WERI-Rb-1 (cell line): ENCODE data around the gene MAN2A2.

Experiments used
- DNase-seq: peaks from one replicate; pipeline ENCODE4 v3.0.0-alpha.2; 2020
- H3K27ac ChIP-seq: fragments of 250-450 bp; sonication (Bioruptor Pico); 2 replicates; pipeline ENCODE4 v1.5.1; 2020; ENCODE audit warnings: mild to moderate bottlenecking, moderate library complexity
- H3K27me3 ChIP-seq: fragments of 250-450 bp; sonication (Bioruptor Pico); 2 replicates; pipeline ENCODE4 v1.5.1; 2021; ENCODE audit warnings: mild to moderate bottlenecking, low read depth, moderate library complexity; ENCODE audit not compliant: insufficient read depth, severe bottlenecking
- H3K36me3 ChIP-seq: fragments of 250-450 bp; sonication (Bioruptor Pico); 2 replicates; pipeline ENCODE4 v1.5.1; 2020; ENCODE audit warnings: mild to moderate bottlenecking, moderate library complexity
- H3K4me3 ChIP-seq: 2 replicates; pipeline ENCODE4 v1.5.1; 2011; ENCODE audit warnings: low read depth, mild to moderate bottlenecking, control low read depth, low read length
- H3K9me3 ChIP-seq: fragments of 250-450 bp; sonication (Bioruptor Pico); 2 replicates; pipeline ENCODE4 v1.5.1; 2021; ENCODE audit warnings: mild to moderate bottlenecking, moderate library complexity; ENCODE audit not compliant: severe bottlenecking
- TF ChIP-seq, protein P1 (sequence below): IDR thresholded peaks from 2 replicates; pipeline ENCODE4 v1.5.1; 2011; ENCODE audit warnings: low read depth, mild to moderate bottlenecking, control low read depth, inconsistent platforms, low read length

Gene MAN2A2

DNA sequence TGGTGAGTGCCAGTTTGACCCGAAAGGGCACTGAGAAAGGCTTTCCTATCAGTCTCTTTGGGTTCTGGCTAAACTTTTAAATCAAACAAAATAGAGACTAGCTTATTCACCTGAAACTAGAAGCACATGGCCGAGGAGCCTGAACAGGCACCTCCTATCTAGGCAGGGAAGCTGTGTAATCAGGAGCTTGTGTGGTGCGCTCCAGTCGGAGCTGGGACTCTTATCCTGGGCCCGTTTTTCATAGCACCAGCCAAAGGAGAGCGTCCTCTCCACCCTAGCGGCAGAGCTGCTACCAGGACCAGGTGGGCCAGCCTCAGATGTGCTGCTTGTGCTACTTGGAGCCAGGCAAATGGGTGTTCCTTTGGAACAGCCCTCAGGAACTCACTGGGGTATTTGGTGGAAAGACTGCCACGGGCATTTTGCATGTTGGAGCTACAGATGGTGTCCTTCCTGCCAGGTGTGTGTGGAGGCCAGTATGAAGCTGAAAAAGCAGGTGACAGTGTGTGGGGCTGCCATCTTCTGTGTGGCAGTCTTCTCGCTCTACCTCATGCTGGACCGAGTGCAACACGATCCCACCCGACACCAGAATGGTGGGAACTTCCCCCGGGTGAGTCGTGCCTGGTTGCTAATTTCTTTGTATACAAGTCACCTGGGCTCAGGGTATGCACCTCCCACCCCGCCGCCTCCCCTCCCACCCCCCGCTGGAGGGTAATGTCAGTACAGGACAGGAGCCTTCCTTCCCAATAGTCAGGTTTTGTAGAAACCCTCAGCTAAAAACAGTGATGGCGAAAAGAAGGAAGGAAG lies 833 bp downstream of the MAN2A2 start:
- Histone ChIP-seq H3K9me3 (no peaks in the 10 kb centered on the region), H3K27me3 (peaks cover 65% of the 10 kb centered on the region), H3K4me3 (no peak overlapping the region; the same call in 1 of the 2 replicates), H3K27ac (no peak overlapping the region), H3K36me3 (no peaks in the 10 kb centered on the region)
- TF ChIP-seq, protein P1, sequence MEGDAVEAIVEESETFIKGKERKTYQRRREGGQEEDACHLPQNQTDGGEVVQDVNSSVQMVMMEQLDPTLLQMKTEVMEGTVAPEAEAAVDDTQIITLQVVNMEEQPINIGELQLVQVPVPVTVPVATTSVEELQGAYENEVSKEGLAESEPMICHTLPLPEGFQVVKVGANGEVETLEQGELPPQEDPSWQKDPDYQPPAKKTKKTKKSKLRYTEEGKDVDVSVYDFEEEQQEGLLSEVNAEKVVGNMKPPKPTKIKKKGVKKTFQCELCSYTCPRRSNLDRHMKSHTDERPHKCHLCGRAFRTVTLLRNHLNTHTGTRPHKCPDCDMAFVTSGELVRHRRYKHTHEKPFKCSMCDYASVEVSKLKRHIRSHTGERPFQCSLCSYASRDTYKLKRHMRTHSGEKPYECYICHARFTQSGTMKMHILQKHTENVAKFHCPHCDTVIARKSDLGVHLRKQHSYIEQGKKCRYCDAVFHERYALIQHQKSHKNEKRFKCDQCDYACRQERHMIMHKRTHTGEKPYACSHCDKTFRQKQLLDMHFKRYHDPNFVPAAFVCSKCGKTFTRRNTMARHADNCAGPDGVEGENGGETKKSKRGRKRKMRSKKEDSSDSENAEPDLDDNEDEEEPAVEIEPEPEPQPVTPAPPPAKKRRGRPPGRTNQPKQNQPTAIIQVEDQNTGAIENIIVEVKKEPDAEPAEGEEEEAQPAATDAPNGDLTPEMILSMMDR = peak; percentile 27
- peak; percentile 30 for DNase-seq

DNA sequence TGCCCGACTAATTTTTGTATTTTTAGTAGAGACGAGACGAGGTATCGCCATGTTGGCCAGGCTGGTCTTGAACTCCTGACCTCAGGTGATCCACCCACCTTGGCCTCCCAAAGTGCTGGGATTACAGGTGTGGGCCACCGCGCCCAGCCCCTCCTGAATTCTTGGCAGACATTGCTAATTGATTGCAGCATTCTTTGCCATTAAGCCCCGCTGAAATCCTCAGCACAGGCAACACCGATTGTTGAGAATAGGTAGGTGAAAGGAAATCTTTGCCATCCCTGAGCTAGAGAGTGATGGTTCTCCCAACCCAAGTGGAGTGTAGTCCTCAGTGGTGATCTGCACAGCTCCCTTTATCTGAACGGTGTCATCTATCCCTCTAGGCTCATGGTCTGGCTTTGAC lies 1.6 kb downstream of the MAN2A2 start:
- TF ChIP-seq, protein P1 = no peak
- peaks cover 59% of the 10 kb centered on the region for H3K27me3 ChIP-seq
- no peak overlapping the region for H3K27ac ChIP-seq
- no peaks in the 10 kb centered on the region for H3K36me3 ChIP-seq
- H3K4me3 ChIP-seq = no peak overlapping the region
- no peak for DNase-seq
- no peaks in the 10 kb centered on the region for H3K9me3 ChIP-seq

DNA sequence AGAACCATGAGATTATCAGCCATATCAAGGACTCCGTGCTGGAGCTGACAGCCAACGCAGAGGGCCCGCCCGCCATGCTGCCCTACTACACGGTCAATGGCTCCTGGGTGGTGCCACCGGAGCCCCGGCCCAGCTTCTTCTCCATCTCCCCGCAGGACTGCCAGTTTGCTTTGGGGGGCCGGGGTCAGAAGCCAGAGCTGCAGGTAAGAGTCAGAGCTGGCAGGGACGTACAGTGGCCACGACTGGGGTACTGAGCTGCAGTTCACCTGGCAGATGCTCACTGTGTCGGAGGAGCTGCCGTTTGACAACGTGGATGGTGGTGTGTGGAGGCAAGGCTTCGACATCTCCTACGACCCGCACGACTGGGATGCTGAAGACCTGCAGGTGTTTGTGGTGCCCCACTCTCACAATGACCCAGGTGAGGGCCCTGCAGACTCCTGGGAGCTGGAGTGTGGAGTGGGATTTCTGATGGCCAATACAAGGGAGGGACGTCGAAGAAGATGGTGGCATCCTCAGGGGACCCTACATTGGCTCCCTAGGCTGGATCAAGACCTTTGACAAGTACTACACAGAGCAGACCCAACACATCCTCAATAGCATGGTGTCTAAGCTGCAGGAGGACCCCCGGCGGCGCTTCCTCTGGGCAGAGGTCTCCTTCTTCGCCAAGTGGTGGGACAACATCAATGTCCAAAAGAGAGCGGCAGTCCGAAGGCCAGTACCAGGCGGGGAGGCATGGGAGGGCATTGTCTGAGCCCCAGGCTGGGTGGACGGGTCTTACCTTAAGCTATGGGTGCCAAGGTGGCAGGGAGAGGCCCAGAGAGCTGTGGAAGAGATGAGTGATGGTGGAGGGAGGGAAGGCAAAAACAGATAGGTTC lies 2.4 kb downstream of the MAN2A2 start:
- TF ChIP-seq, protein P1 = no peak
- DNase-seq = no peak
- Histone ChIP-seq H3K9me3 (no peaks in the 10 kb centered on the region), H3K27ac (no peak overlapping the region), H3K36me3 (no peaks in the 10 kb centered on the region), H3K4me3 (no peak overlapping the region), H3K27me3 (peaks cover 57% of the 10 kb centered on the region)

DNA sequence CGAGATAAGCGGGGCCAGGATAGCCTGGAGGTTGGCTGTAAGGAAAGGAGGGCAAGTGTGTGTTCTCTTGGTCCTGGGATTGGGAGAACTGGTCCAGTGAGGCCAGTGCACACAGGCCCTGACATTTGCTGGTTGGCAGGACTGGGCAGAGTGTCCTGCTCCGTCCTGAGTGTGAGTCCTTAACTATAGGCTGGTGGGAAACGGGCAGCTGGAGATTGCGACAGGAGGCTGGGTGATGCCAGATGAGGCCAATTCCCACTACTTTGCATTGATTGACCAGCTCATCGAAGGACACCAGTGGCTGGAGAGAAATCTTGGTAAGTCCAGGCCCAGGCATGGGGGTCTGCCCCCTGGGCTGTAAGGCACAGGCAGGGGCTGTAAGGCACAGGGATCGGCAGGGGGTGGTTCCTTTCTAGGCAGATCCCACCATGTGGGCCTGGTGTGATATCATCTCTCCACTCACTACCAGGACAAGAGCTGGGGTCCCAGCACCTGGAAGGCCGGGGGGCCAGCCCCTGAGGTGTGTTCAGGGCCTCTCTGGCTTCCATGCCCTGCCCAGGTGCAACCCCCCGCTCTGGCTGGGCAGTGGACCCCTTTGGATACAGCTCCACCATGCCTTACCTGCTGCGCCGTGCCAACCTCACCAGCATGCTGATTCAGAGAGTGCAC lies 3.2 kb downstream of the MAN2A2 start:
- H3K27me3 ChIP-seq = peaks cover 53% of the 10 kb centered on the region
- no peaks in the 10 kb centered on the region for H3K9me3 ChIP-seq
- H3K36me3 ChIP-seq = no peaks in the 10 kb centered on the region
- TF ChIP-seq, protein P1 = no peak
- H3K27ac ChIP-seq = no peak overlapping the region
- H3K4me3 ChIP-seq = no peak overlapping the region
- DNase-seq = no peak

DNA sequence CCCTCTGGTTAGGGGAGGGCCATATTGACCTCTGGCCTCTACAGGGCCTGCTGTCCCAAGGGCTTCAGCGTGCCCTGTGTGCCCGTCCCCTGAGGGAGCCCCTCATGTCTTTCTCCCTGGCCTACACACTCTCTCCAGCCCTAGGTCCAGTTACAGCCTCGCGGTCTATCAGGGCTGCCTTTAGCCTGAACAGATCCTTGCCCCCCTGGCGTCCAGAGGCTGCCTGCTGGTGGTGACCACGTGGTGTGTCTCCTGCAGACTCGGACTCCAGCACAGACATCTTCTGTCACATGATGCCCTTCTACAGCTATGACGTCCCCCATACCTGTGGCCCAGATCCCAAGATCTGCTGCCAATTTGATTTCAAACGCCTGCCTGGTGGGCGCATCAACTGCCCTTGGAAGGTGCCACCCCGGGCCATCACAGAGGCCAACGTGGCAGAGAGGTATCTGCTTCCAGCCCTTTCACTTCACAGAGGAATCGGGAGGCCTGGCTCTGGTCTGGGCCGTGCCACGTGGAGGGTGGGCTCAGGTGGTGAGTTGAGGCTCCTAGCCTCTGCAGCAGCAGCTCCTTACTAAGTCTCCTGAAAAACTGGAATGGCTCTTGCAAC lies 4.1 kb downstream of the MAN2A2 start:
- Histone ChIP-seq H3K4me3 (no peak overlapping the region), H3K27ac (no peak overlapping the region), H3K9me3 (no peaks in the 10 kb centered on the region), H3K27me3 (peaks cover 44% of the 10 kb centered on the region), H3K36me3 (no peaks in the 10 kb centered on the region)
- no peak for DNase-seq
- TF ChIP-seq, protein P1 = no peak
